GM12873 (cell line): ENCODE results near the gene ZBTB7B.

Source experiments
- TF ChIP-seq, protein P1 (sequence below): IDR thresholded peaks from 2 replicates; pipeline ENCODE4 v1.5.1; 2012; ENCODE audit warnings: low read depth, mild to moderate bottlenecking, moderate library complexity, low read length, control low read depth; ENCODE audit not compliant: insufficient read depth; ENCODE audit errors: missing control alignments

Gene ZBTB7B

DNA sequence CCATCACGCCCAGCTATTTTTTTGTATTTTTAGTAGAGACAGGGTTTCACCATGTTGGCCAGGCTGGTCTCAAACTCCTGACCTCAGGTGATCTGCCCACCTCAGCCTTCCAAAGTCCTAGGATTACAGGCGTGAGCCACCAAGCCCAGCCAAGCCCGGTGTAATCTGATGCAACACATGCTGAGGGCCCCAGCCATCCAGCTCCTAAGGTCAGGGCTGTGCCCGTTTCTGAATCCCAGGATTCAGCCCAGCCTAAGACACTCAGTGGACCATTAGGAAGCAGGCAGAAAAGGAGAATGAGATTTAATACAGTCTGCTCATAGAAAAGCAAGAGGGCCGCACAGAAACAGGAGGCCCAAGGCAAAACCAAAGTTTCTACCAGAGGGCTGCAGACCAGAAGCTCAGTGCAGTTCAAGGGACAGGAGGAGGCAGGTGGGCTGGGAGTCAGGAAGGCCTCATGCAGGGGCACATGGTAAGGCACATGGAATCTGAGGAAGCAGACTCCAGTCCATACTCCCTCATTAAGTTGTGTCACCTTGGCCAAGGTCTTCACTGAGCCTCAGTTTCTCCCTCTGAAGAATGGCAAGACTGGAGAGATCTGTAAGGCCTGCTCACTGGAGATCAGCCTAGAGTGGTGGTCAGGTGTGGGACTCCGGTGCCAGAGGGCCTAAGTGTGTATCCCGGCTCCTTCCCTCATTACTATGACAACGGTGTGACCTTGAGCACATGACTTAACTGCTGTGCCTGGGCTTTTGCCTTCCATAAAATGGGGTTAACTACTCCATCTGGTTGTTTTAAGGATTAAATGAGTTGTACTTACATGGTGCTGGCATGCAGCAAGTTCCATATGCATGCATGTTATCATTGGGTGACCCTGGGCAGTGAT, 46.1 kb downstream of the ZBTB7B start:
- TF ChIP-seq, protein P1, sequence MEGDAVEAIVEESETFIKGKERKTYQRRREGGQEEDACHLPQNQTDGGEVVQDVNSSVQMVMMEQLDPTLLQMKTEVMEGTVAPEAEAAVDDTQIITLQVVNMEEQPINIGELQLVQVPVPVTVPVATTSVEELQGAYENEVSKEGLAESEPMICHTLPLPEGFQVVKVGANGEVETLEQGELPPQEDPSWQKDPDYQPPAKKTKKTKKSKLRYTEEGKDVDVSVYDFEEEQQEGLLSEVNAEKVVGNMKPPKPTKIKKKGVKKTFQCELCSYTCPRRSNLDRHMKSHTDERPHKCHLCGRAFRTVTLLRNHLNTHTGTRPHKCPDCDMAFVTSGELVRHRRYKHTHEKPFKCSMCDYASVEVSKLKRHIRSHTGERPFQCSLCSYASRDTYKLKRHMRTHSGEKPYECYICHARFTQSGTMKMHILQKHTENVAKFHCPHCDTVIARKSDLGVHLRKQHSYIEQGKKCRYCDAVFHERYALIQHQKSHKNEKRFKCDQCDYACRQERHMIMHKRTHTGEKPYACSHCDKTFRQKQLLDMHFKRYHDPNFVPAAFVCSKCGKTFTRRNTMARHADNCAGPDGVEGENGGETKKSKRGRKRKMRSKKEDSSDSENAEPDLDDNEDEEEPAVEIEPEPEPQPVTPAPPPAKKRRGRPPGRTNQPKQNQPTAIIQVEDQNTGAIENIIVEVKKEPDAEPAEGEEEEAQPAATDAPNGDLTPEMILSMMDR, result no peak

DNA sequence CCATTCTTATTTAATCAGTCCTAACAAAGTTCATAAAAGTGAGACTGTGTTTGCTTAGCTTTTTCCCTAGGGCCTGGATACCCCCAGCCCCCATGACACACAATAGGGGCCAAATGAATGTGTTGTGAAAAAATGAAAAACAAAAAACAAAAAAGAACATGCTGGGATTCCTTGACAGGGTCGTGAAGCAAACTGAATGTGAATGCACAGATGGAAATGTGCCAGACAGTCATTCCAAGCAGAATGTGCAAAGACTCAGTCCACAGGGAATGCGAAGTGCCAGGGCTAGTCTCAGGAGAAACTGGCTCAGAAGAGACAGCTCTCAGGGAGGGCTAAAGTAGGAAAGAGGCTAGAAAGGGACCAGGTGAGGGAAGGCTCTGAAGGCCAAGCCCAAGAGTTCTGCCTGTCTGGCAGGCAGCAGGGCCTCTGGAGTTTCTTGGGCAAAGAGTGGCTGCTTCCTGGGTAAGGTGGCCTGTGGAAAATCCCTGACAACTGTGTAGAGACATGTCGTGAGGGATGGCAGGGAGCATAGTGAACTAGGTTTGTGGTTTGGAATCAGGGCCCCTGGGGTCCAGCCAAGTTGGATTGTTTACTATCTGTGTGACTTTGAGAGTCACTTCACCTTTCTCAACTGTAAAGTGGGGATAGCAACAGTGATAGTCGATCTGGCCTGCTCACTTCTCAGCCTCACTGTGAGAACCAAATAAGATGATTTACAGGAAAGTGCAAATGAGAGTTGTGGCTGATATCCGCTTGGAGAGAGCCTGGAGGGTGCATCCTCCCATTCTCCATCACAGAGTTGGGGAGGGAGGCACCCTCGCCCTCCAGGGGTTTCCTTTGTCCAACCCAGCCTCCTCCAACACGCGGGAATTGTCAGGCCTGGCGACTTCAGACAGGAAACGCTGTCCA, 47.3 kb downstream of the ZBTB7B start:
- TF ChIP-seq, protein P1, result no peak

DNA sequence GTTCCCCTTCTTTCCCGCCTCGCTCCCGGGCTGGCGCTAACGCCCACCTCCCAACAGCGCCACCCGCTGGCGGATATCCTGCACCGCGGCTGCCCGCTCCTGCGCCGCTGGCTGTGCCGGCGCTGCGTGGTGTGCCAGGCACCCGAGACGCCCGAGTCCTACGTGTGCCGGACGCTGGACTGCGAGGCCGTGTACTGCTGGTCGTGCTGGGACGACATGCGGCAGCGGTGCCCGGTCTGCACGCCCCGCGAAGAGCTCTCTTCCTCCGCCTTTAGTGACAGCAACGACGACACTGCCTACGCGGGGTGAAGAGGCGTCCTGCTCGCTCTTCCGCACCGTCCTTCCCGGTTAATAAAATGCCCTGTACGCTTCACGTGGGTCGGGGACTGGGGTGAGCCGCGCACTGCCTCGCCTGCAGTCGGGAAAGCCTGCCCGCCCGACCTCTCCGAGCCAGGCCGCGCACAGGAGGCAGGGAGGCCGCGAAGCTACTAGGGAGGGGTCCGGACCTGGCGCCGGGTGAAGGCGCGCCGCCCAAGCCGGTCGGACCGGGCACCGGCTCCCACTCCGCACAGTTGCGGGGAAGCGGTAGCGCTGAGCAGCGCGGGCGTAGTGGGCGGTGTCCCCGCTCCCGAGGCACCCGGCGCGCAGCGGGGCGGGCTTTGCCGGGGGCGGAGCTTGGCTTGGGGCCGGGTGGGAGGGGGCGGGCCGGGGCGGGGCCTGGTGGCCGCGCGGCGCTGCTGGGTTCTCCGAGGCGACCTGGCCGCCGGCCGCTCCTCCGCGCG, 48.1 kb downstream of the ZBTB7B start, which contains the start of gene ADAM15:
Gene ADAM15, plus strand, starts transcription at position 757 of the 782 bp plus-strand sequence. CDS start 71 bp downstream, outside the sequence.
- TF ChIP-seq, protein P1, result peak; percentile 97

DNA sequence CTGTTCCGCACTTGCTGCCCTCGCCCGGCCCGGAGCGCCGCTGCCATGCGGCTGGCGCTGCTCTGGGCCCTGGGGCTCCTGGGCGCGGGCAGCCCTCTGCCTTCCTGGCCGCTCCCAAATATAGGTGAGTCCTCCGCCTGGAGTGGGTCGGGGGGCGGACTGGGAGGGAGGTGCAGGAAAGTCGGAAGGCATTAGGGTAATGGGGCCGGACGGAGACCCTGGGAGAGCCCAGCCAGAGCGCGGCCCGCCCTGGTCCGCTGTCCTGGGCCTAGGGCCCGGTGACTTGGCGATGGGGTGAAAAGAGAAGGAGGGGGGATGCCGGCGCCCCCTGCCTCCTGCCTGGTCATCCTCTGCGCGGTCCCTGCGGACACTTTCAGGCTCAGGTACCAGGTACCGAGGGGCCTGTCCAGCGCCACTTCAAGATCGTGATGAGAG, 48.8 kb downstream of the ZBTB7B start:
- TF ChIP-seq, protein P1, result no peak

DNA sequence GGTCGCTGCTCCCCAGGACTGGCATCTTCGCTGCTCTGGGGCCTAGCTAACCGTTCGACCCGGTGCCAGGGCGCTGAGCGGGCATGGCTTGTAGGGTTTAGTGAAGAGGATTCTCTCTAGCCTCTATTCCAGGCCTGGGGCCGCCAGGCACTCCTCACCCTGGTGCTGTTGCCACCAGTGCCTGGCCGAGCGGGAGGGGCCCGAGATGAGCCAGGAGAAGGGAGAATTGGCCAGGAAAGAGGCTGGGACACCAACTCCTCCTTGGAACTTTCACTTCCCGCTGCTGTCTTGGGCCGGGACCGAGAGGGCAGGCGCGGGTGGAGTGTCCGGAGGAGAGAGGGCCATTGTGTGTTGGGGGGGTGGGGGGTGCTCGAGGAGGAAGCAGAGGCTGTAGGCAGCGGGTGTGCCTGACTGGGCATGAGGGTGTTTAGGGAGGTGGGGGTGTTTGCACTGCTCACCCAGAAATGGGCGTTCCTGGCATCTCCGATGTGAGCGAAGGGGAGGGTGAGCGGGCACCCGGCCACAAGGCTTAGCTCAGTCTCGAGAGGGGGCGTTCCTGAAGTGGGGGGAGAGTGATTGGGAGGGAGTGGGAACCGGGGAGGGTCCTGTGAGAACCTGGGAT, 49.3 kb downstream of the ZBTB7B start:
- TF ChIP-seq, protein P1, result no peak

DNA sequence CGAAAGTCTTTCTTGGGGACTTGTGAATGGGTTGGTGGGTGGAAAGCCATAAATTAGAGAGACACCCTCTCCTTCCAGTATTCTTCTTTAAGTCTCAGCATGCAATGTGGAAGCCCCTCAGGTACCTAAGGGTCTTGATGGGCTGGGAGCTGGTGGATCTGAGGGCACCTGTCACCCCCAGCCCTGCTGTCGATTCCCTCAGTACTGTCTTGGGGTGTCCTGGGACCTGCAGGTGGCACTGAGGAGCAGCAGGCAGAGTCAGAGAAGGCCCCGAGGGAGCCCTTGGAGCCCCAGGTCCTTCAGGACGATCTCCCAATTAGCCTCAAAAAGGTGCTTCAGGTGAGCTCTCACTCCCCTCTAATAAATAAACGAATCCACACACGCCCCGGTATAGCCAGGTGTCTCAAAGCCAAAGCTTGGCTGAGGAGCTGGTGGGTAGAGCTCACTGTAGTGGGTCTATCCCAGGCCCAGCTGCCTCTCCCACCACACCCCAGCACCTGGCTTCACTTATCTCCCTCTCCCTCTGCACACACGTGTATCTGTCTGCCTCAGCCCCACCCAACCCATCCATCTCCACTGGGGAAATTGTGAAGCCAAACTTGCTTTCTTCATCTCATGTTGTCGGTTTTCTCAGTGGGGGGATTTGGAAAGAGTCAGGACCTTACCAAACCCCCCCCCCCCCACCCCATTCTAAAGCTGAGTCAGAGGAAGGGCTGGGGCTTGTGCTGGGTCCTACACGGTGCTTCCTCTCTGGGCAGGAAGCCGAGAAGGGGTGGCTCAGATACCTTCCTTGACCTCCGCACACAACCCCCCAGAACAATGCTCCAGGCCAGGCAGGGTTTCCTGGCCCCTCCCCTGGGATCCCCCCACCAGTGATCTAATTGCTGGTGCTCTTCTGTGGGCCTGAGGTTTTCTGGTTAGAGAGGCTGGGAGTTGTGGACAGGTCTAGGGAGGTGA, 50.1 kb downstream of the ZBTB7B start:
- TF ChIP-seq, protein P1, result peak; percentile 55
